ENCODE data around the gene SPAG16.

- TF ChIP-seq CTCF (conservative IDR thresholded peaks at IDR 0.05 in 1 of 2, IDR thresholded peaks at IDR 0.05 in 1 of 2; ENCODE audit: low read depth in 1 of 2, low read length in 2 of 2) (no peak), EZH2 (IDR thresholded peaks at IDR 0.05; ENCODE audit: low read length, missing control alignments) (no peak)
Observed at GRCh38 chr2:214100488-214100887, 816.2 kb downstream of the SPAG16 start.

All from fibroblast of lung (primary cell).